ENCODE measurements around the gene ADCYAP1.

GRCh38 chr18:877238-877637, 27.4 kb upstream of the ADCYAP1 start:
- TF ChIP-seq CTCF (IDR thresholded peaks at IDR 0.05) (no peak), POLR2A (IDR thresholded peaks at IDR 0.05) (no peak)
